Left hindlimb (tissue), 1 donor: ENCODE data around the gene PREX1.
"Not testable (repeated sequence)": the region's sequence is repeated elsewhere in the genome, so short reads cannot be mapped to it uniquely, and the experiment has no call there.

ENCODE experiments used
- DNase-seq: peaks from one replicate; pipeline ENCODE4 v3.0.0-alpha.2; 2018

The PREX1 gene

DNA sequence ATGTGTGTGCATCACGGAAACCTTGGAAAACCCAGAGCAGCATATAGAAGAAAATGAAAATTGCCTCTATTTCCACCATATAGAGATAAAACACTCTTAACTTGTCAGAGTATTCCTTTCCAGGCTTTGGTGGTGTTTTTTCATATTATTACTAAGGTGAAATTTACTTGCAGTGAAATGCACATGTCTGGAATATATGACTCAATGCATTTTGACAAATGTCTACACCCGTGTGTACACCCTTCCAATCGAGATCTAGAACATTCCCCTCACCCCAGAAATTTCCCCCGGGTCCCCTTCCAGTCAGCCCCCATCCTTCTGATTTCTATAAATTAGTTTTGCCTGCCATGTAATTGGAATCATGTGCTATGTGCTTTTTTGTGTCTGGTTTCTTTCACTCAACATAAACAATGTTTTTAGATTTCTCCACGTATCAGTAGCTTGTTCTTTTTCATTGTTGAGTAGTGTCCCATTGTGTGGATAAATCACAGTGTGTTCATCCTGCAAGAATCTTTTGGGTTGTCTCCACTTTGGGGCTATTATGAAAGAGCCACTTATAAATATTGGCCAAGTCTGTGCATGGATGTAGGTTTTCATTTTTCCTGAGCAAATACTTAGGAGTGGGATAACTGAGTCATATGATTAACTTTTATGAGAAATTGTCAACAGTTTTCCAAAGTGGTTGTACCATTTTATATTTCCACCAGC is 19.9 kb upstream of the PREX1 start:
- DNase-seq: no peak

DNA sequence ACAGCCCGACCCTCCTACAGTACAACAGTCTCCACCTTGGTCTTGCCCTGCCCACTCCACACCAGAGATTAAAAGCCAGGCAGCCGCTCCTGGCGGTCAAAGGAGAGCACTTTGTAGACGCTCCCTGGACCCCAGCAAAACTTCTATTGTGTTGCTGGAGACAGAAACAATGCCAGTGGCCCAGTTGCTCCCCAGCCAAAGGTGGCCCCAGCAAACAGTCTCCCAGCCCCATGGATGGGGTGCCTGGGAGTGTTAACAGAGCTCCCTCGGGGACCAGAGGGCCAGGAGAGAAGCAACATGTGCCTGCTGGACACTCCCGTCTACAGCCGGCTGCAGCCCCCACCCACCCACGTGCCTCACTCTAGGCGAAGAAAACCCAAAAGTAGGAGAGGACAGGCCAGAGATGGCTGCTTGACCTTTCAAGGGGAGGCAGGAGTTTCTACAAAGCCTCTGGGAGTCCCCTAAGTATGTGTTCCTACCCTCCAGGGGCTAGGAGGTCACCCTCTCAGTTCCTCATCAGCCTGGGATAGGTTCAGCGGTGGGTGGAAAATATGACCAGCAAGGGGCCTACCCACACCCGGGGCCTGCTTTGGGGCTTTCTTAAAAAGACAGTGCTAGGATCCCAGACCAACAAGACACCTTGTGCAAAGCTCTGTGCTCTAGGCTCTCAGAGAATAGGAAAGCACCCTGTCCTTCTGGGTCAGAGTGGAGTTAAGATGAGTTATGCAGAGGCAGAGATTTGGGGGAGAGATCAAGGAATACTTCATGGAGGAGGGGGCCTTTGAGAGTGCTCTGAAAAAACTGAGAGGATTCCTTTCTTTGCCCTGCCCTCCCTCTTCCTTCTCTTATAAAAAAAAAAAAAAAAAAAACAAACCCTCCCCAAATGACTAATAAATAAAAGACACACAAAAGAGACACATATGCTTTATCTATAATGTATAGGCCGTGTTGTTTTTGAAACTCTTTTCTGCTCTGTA is 19.0 kb upstream of the PREX1 start:
- DNase-seq: peak; percentile 45

DNA sequence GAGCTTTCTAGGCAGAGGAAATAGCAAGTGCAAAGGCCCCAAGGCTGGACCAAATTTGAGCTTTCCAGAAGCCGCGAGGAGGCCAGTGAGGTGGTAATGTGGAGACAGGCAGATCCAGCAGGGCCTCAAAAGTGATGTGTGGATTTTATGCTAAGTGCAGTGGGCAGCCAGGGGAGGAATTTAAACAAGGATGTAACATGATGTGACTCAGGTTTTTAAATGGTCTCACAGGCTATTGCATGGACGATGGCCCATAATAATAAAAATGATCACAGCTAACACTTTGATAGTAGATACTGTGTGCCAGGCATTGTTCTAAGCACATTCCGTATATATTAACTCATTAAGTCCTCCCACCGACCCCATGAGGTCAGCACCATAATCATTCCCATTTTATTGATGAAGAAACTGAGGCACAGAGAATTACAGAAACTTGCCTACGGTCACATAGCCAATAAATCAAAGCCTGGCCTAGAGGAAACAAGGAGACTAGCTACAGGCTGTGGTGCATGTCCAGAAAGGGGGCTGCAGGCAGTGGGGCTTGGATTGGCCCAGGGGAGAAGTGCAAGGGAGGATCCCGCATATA is 18.0 kb upstream of the PREX1 start:
- DNase-seq: no peak

- no peak for DNase-seq
Observed at GRCh38 chr20:48844996-48845395, 17.2 kb upstream of the PREX1 start.

DNA sequence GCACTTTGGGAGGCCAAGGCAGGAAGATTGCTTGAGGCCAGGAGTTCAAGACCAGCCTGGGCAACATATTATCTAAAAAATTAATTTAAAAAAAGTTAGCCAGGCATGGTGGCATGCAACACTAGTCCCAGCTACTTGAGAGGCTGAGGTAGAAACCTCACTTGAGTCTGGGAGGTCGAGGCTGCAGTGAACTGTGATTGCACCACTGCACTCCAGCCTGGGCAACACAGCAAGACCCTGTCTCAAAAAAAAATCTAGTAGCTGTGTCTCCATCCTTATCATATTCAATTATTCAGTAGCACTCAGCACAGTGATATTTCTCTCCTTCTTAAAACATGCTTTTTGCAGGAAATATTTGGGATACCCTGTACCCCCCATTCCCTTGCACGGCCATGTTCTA is 16.1 kb upstream of the PREX1 start:
- not testable (repeated sequence) for DNase-seq

GRCh38 chr20:48843057-48843806 is 15.4 kb upstream of the PREX1 start:
- no peak for DNase-seq

GRCh38 chr20:48841875-48842529 is 14.2 kb upstream of the PREX1 start:
- DNase-seq: no peak

DNA sequence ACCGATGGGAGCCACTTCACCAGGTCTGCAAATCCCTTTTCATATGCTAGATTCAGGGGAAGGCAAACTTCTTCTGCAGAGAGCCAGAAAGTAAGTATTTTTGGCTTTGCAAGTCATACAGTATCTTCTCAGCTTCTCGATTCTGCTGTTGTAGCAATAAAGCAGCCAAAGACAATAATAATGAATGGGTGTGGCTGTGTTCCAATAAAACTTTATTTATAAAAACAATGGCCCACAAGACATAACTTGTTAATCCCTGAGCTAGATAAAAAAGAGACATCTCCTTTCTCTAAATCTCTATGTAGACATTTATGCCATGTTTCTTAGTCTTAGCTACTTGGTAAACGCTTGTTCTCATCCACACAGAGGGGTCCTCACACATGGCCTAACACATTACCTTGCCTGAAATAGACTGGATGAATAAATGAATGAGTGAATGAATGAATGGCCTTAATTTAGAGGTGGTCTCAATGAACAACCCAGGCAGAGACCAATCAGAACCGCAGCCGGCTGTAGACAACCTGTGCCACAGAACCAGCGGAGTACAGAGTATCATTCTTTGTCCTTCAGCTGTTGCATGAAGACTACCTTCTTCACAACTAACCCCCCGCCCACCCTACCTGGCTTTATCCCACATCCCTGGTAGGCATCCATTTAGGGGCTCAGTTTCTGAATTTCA is 13.5 kb upstream of the PREX1 start:
- no peak for DNase-seq

DNA sequence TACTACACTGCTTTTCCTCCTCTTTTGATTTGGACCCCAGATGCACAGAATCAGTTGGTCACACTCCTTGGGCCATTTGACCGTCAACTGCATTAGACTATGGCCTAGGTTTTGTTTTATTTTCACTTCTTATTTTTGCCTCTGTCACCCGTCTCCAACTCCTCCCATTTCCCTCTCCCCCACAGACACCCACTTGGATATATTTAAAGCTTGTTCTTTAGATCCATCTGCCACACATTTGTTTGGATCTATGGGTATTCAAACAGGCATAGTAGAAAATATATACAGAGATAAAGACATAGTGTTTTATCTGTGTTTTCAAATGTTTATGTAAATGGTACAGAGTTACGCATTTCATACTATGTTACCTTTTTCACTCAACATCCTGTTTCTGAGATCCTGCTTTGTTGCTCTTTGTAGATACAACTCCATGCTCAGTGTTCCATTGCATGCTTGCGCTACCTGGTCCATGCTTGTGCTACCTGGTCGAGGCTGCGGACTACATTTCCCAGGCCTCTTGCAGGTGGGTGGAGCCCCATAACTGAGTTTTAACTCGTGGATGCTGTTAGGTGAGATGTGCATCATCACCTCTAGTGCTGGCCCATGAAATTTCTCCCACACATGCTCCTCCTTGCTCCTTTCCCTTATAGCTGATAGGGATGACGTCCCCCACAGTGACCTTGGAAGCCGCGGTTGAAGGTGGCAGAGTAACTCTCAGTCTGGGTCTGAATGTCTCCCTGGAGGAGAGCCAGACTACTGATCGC is 11.5 kb upstream of the PREX1 start:
- DNase-seq: no peak

DNA sequence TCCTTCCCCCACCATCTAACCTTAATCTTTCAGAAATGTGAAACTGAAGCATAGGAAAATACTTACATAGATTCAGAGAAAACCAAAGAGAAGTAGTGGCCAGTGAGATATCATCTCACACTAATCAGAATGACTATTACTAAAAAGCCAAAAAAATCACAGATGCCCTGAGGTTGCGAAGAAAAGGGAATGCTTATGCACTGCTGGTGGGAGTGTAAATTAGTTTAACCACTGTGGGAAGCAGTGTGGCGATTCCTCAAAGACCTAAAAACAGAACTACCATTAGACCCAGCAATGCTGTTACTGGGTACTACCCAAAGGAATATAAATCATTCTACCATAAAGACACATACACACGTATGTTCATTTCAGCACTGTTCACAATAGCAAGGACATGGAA is 9.2 kb upstream of the PREX1 start:
- DNase-seq: no peak

- DNase-seq: no peak
Observed at GRCh38 chr20:48835390-48835789, 7.6 kb upstream of the PREX1 start.

GRCh38 chr20:48834278-48834677 is 6.5 kb upstream of the PREX1 start:
- no peak for DNase-seq

DNA sequence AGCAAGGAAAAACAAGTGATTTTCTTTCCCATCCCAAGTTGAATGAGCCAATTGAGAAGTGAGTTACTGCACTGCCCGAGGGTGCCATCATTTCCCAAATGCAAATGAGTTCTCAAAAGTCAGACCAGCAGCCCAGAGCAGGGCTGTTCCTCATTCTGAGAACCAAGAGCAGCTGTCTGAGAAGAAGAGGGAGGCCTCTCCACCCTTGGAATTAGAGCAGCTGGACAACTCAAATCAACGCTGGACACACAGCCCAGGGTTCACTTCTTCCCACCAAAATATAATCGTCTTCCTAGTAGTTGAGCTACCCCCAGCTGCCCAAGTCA is 4.6 kb upstream of the PREX1 start:
- DNase-seq: no peak

DNA sequence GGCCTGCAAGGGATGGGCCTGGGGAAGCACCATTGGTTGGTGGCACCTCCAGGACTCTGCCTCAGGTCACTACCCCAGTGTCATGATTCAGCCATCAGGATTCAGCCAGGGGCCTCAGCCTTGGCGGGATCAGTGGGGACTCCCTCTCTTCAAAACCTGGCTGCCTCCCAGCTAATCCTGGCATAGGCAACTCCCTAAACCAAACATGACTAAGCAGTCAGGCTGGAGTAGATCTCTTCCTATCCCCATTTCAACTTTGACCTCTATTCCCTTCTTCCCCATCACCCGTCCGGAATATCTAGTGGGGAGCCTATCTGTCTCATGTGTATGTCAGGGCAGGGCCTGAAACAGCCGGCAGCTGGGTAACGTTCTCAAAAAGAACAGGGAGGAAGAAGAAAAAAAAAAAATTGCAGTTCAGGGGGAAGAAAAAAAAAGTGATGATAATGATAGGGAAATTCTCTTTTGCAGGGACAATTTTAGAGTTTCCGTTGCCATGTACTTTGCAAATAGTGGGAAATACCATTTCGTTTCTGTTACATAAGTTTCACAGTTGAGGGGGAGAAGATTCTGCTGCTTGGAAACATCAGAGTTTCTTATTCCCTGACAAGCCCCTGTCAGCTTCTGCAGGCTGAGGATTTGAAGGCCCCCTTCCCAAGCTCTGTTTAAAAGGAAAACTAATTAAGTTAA is 4.1 kb upstream of the PREX1 start:
- no peak for DNase-seq

DNA sequence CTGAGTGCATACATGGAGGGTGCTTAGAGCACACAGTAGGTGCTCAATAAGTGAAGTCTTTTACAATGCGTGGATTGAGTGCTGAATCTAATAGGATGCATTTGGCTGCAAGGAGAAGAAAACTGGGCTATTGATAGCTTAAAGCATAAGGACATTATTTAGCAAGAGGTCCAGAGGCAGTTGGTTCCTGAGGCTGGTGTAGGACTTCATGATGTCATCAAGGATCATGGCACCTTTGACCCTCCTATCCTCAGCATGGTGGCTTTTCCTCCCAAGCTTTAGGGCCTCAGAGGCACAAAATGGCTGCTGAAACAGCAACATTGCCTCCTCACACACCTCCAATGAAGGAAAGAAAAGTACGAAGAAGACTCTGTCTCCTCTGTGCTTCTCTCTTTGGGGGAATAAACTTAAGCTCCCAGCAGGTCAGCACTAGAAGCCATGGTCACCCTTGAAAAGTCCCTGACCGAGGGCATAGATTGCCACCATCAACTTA is 3.1 kb upstream of the PREX1 start:
- no peak for DNase-seq

- DNase-seq: no peak
Observed at GRCh38 chr20:48829940-48830339, 2.1 kb upstream of the PREX1 start.

- DNase-seq: no peak
Observed at GRCh38 chr20:48828734-48829460, 1.1 kb upstream of the PREX1 start.

- DNase-seq: peak; percentile 51
Observed at GRCh38 chr20:48826883-48827771, 672 bp downstream of the PREX1 start.

GRCh38 chr20:48826480-48826879 is 1.3 kb downstream of the PREX1 start:
- not testable (repeated sequence) for DNase-seq
